ENCODE data around the gene FNTB. TPM values are rescaled to one million over a fixed set of nuclear protein-coding genes. Genes with fewer than 3 reads are reported as not detected.

The FNTB gene
- total RNA-seq, 1 experiment from 2014 or later = 14.2 TPM

- TF ChIP-seq CBFB (CRISPR knock-in tag; IDR thresholded peaks at IDR 0.05; ENCODE audit: low read depth) (no peak), ATF3 (CRISPR knock-in tag; conservative IDR thresholded peaks at IDR 0.05) (no peak), ZNF423 (CRISPR knock-in tag; IDR thresholded peaks at IDR 0.05) (no peak), RELA (CRISPR knock-in tag; IDR thresholded peaks at IDR 0.05; ENCODE audit: borderline replicate concordance) (no peak), FOXJ3 (CRISPR knock-in tag; IDR thresholded peaks at IDR 0.05; ENCODE audit: borderline replicate concordance) (no peak)
These were observed 66.1 kb downstream of the FNTB start (continued) for GRCh38 chr14:65052832-65053231.

- no peak for ATAC-seq
- H3K27ac Mint-ChIP-seq = no peak overlapping the region
- no peak overlapping the region for H3K4me3 Mint-ChIP-seq
- ChIA-PET POLR2A (interaction anchor here (0.7 kb wide), 1 partner anchor 620 kb away, joined by 3 read pairs; no protein-coding TSS in a partner anchor), CTCF (interaction anchor here (0.6 to 0.7 kb wide), 2 partner anchors 65 to 399 kb away, joined by 3 read pairs; no protein-coding TSS in a partner anchor)
- no peak for DNase-seq (ENCODE audit: low spot score)
- H3K9me3 Mint-ChIP-seq = no peaks in the 10 kb centered on the region
- TF ChIP-seq AR (CRISPR knock-in tag; IDR thresholded peaks at IDR 0.05) = no peak
- TF ChIP-seq KAT7 (CRISPR knock-in tag; IDR thresholded peaks at IDR 0.05; ENCODE audit: borderline replicate concordance) = no peak
- no peak for TF ChIP-seq ZNF232 (CRISPR knock-in tag; IDR thresholded peaks at IDR 0.05)
- TF ChIP-seq GRHL2 (CRISPR knock-in tag; IDR thresholded peaks at IDR 0.05; ENCODE audit: insufficient replicate concordance, severe bottlenecking) = no peak
- no peak for TF ChIP-seq NR1H2 (CRISPR knock-in tag; IDR thresholded peaks at IDR 0.05)
- no peak for TF ChIP-seq ARID4B (CRISPR knock-in tag; IDR thresholded peaks at IDR 0.05; ENCODE audit: borderline replicate concordance)
- TF ChIP-seq IRF2 (CRISPR knock-in tag; IDR thresholded peaks at IDR 0.05; ENCODE audit: borderline replicate concordance, low read depth) = no peak
- no peak for TF ChIP-seq ZNF512 (CRISPR knock-in tag; IDR thresholded peaks at IDR 0.05; ENCODE audit: borderline replicate concordance)
- no peak for TF ChIP-seq ETV6 (CRISPR knock-in tag; IDR thresholded peaks at IDR 0.05)
- no peak for TF ChIP-seq GTF2I (CRISPR knock-in tag; conservative IDR thresholded peaks at IDR 0.05)
- peaks cover 3% of the 10 kb centered on the region; the same call in 1 of the 2 replicates for H3K4me1 Mint-ChIP-seq
- no peaks in the 10 kb centered on the region for H3K27me3 Mint-ChIP-seq (ENCODE audit: low read depth)
- no peaks in the 10 kb centered on the region; the same call in 1 of the 2 replicates for H3K36me3 Mint-ChIP-seq
These were observed 66.8 kb downstream of the FNTB start for GRCh38 chr14:65053466-65053865.
